Progenitor cell of endocrine pancreas (in vitro differentiated cells): ENCODE measurements around the gene RPTOR. TPM values are rescaled to one million over a fixed set of nuclear protein-coding genes. Genes with fewer than 3 reads are reported as not detected.

ENCODE experiments used
- DNase-seq: peaks from one replicate; pipeline ENCODE4 v3.0.0; 2021; ENCODE audit warnings: low spot score; ENCODE audit not compliant: unreplicated experiment
- H3K27ac Mint-ChIP-seq: 2 replicates; pipeline ENCODE4 v1.8.0; 2021; ENCODE audit warnings: mild to moderate bottlenecking, moderate library complexity, mixed read lengths
- H3K27me3 Mint-ChIP-seq: 2 replicates; pipeline ENCODE4 v1.8.0; 2021; ENCODE audit warnings: mixed read lengths
- H3K36me3 Mint-ChIP-seq: 2 replicates; pipeline ENCODE4 v1.8.0; 2022; ENCODE audit warnings: mixed read lengths; ENCODE audit not compliant: insufficient read depth
- H3K4me1 Mint-ChIP-seq: 2 replicates; pipeline ENCODE4 v1.8.0; 2021; ENCODE audit warnings: low read depth, mixed read lengths
- H3K4me3 Mint-ChIP-seq: 2 replicates; pipeline ENCODE4 v1.8.0; 2021; ENCODE audit warnings: low read depth, mild to moderate bottlenecking, moderate library complexity, mixed read lengths
- H3K9me3 Mint-ChIP-seq: 2 replicates; pipeline ENCODE4 v1.8.0; 2021; ENCODE audit warnings: low read depth, mixed read lengths
- total RNA-seq: library from RNA; stranded (reverse); gene quantifications from 2 replicates; pipeline ENCODE4 v1.2.1, GENCODE V29; 2021
- TF ChIP-seq, protein P1 (sequence below): fragments of 200-600 bp; sonication (generic); IDR thresholded peaks from one replicate; pipeline ENCODE4 v1.5.0; 2021; ENCODE audit warnings: antibody characterized with exemption, mild to moderate bottlenecking; ENCODE audit not compliant: unreplicated experiment

RPTOR gene
- total RNA-seq, 1 donor from 2014 or later, result 40.0 TPM

DNA sequence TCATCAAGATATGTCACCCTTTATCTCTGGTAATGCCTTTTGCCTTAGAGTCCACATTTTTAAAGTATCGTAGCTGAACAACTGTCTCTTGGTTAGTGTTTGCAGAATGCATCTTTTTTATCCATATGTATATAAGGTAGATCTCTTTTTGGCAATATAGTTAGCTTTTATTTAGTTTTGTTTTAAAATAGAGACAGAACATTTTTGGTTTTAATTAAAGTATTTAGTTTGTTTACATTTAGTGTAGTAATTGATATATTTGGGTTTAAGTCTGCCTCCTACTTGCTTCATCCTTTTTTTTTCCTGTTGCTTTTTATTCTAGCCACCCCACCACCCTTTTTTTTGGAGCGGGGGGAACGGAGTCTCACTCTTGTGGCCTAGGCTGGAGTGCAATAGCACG, 262.4 kb downstream of the RPTOR start:
- H3K36me3 Mint-ChIP-seq, result peaks cover 19% of the 10 kb centered on the region
- H3K4me3 Mint-ChIP-seq, result no peak overlapping the region
- TF ChIP-seq, protein P1, sequence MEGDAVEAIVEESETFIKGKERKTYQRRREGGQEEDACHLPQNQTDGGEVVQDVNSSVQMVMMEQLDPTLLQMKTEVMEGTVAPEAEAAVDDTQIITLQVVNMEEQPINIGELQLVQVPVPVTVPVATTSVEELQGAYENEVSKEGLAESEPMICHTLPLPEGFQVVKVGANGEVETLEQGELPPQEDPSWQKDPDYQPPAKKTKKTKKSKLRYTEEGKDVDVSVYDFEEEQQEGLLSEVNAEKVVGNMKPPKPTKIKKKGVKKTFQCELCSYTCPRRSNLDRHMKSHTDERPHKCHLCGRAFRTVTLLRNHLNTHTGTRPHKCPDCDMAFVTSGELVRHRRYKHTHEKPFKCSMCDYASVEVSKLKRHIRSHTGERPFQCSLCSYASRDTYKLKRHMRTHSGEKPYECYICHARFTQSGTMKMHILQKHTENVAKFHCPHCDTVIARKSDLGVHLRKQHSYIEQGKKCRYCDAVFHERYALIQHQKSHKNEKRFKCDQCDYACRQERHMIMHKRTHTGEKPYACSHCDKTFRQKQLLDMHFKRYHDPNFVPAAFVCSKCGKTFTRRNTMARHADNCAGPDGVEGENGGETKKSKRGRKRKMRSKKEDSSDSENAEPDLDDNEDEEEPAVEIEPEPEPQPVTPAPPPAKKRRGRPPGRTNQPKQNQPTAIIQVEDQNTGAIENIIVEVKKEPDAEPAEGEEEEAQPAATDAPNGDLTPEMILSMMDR, result no peak
- no peak overlapping the region for H3K27ac Mint-ChIP-seq
- H3K9me3 Mint-ChIP-seq, result peaks cover 17% of the 10 kb centered on the region
- H3K4me1 Mint-ChIP-seq, result no peaks in the 10 kb centered on the region
- H3K27me3 Mint-ChIP-seq, result no peaks in the 10 kb centered on the region
- no peak for DNase-seq

DNA sequence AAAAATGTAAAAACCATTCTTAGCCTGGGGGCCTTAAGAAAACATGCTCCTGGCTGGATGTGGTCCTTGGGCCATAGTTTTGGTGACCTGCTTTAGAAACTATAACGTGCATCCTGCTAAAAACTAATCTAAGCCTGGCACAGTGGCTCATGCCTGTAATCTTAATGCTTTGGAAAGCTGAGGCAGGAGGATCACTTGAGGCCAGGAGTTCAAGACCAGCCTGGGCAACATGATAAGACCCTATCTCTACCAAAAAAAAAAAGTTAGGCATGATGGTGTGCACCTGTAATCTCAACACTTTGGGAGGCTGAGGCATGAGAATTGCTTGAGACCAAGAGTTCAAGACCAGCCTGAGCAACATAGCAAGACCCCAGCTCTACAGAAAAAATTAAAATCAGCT, 263.2 kb downstream of the RPTOR start:
- Mint-ChIP-seq H3K4me1 (no peaks in the 10 kb centered on the region), H3K27ac (no peak overlapping the region)
- TF ChIP-seq, protein P1, result no peak

DNA sequence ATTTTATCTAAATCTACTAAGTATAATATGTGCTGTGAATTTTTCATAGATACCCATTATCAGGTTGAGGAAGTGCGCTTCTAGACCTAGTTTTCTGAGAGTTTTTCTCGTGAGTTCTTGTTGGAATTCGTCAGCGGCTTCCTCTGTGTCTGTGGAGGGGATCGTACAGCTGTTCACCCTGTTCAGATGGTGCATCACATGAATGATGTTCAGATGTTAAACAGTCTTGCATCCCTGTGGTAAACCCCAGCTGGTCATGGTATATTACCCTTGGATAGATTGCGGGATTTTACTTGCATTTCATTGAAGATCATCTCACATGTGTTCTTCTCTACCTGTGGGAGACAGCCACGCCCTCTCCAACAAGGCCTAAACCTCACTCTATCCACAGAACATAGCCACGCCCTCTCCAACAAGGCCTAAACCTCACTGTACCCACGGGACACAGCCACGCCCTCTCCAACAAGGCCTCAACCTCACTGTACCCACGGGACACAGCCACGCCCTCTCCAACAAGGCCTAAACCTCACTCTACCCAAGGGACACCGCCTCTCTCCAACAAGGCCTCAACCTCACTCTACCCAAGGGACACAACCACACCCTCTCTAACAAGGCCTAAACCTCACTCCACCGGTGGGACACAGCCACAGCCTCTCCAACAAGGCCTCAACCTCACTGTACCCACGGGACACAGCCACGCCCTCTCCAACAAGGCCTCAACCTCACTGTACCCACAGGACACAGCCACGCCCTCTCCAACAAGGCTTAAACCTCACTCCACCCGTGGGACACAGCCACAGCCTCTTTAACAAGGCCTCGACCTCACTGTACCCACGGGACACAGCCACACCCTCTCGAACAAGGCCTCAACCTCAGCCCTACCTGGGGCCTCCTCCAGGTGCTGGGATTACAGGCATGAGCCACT, 266.8 kb downstream of the RPTOR start:
- H3K36me3 Mint-ChIP-seq, result peaks cover 11% of the 10 kb centered on the region
- H3K4me1 Mint-ChIP-seq, result no peaks in the 10 kb centered on the region
- H3K27me3 Mint-ChIP-seq, result no peaks in the 10 kb centered on the region
- TF ChIP-seq, protein P1, result no peak
- H3K9me3 Mint-ChIP-seq, result peaks cover 10% of the 10 kb centered on the region
- DNase-seq, result no peak
- H3K27ac Mint-ChIP-seq, result peak overlapping the region; percentile 60
- H3K4me3 Mint-ChIP-seq, result no peak overlapping the region

More for the DNA sequence above, 263.2 kb downstream of the RPTOR start:
- Mint-ChIP-seq H3K4me3 (no peak overlapping the region), H3K9me3 (peaks cover 17% of the 10 kb centered on the region), H3K27me3 (no peaks in the 10 kb centered on the region), H3K36me3 (peaks cover 19% of the 10 kb centered on the region)
- no peak for DNase-seq

DNA sequence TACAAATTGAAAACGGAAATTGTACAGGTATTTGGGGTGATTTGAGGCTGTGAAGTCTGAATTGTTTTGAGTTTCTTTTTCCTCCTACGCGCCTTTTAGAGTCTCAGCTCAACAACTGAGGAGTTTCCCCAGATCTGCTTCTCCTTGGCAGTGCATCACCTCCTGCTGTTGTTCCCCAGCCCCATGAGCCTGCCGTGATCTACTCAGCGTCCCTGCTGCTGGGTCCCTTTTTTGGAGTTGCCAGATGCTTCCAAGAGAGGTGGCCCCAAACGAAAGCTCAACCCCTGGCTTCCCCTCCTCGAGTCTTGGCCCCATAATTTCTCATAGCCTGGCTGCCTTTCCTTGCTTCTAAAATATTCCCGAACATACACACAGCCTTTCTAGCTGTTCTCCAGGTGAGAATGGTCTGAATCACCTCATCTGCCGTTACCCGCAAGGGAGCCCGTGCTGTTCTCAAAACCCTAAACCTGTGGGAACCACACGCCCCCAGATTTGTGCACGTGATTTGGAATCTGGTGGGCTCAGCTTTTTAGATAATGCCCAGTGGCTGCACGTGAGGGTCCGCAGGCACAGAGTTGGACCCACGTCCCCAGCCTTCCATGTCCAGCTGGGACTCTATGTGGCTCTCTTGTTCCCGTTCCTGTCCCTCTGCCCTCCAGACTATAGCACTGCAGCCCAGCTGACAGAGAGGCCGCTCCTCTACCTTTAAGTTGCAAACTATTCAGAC, 267.9 kb downstream of the RPTOR start:
- DNase-seq, result no peak
- no peak overlapping the region for H3K27ac Mint-ChIP-seq

DNA sequence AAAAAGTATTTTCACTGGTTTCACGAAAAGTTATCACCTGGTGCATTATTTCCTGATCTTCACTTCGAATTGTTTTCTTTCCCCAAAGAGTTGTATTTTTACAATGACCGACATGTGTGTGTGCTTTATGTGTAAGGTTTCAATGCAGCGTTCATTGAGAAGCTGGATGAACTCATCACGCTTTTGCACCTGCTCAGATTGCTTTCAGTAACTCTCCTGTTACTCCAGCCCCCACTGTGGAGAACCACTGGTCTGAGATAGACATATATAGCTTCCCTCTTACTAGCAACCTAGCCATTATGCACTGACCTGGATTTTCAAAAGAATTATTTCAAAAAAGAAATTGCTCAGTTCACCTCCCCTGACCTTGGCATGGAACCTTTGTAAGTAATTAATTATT, 268.7 kb downstream of the RPTOR start:
- no peak for DNase-seq
- no peaks in the 10 kb centered on the region for H3K9me3 Mint-ChIP-seq
- no peaks in the 10 kb centered on the region for H3K27me3 Mint-ChIP-seq
- peaks cover 5% of the 10 kb centered on the region for H3K36me3 Mint-ChIP-seq
- H3K4me3 Mint-ChIP-seq, result no peak overlapping the region
- no peak overlapping the region for H3K27ac Mint-ChIP-seq
- TF ChIP-seq, protein P1, result no peak
- H3K4me1 Mint-ChIP-seq, result no peaks in the 10 kb centered on the region

More for the DNA sequence above, 267.9 kb downstream of the RPTOR start:
- H3K9me3 Mint-ChIP-seq, result peaks cover 3% of the 10 kb centered on the region
- peaks cover 7% of the 10 kb centered on the region for H3K36me3 Mint-ChIP-seq
- H3K27me3 Mint-ChIP-seq, result no peaks in the 10 kb centered on the region
- TF ChIP-seq, protein P1, result no peak
- no peak overlapping the region for H3K4me3 Mint-ChIP-seq
- no peaks in the 10 kb centered on the region for H3K4me1 Mint-ChIP-seq
